ENCODE measurements around the gene AHCY. TPM values are rescaled to one million over a fixed set of nuclear protein-coding genes. Genes with fewer than 3 reads are reported as not detected.

Gene AHCY
- total RNA-seq, 3 donors from 2014 or later = 66.9 to 105 (median 88.4) TPM

DNA sequence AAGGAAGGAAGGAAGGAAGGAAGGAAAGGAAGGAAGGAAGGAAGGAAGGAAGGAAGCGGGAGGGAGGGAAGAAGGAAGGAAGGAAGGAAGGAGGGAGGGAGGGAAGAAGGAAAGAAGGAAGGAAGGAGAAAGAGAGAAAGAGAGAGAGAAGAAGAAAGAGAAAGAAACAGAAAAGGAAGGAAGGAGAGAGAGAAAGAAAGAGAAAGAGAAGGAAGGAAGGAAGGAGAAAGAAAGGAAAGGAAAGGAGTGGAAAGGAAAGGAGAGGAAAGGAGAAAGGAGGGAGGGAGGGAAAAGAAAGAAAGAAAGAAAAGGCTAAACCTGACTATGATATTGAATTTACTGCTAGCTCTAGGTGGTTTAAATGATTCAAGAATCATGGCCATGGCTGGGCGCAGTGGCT, 67.3 kb downstream of the AHCY start:
- no peaks in the 10 kb centered on the region for H3K36me3 ChIP-seq
- H3K9me3 ChIP-seq = peaks cover 0 to 20% of the 10 kb centered on the region in 2 donors
- TF ChIP-seq POLR2A (IDR thresholded peaks at IDR 0.05) (no peak), POLR2AphosphoS5 (IDR thresholded peaks at IDR 0.05) (no peak)
- TF ChIP-seq, protein P1, sequence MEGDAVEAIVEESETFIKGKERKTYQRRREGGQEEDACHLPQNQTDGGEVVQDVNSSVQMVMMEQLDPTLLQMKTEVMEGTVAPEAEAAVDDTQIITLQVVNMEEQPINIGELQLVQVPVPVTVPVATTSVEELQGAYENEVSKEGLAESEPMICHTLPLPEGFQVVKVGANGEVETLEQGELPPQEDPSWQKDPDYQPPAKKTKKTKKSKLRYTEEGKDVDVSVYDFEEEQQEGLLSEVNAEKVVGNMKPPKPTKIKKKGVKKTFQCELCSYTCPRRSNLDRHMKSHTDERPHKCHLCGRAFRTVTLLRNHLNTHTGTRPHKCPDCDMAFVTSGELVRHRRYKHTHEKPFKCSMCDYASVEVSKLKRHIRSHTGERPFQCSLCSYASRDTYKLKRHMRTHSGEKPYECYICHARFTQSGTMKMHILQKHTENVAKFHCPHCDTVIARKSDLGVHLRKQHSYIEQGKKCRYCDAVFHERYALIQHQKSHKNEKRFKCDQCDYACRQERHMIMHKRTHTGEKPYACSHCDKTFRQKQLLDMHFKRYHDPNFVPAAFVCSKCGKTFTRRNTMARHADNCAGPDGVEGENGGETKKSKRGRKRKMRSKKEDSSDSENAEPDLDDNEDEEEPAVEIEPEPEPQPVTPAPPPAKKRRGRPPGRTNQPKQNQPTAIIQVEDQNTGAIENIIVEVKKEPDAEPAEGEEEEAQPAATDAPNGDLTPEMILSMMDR (IDR thresholded peaks at IDR 0.05) = no peak
- no peaks in the 10 kb centered on the region for H3K27me3 ChIP-seq
- no peak overlapping the region for H3K4me3 ChIP-seq
- DNase-seq (ENCODE audit: low spot score in 2 of 2) = no peak
- no peak overlapping the region for H3K27ac ChIP-seq
- H3K4me1 ChIP-seq = no peaks in the 10 kb centered on the region
- intact Hi-C loops (cut with DNase I; ENCODE audit: low total_unique reads) = no loop called here

- Histone ChIP-seq H3K9me3 (peaks cover 0 to 20% of the 10 kb centered on the region in 2 donors), H3K36me3 (no peaks in the 10 kb centered on the region), H3K27ac (no peak overlapping the region), H3K27me3 (no peaks in the 10 kb centered on the region), H3K4me1 (no peaks in the 10 kb centered on the region), H3K4me3 (no peak overlapping the region)
- TF ChIP-seq POLR2AphosphoS5 (IDR thresholded peaks at IDR 0.05) = no peak
- TF ChIP-seq, protein P1 (IDR thresholded peaks at IDR 0.05) = no peak
- no peak for TF ChIP-seq POLR2A (IDR thresholded peaks at IDR 0.05)
- intact Hi-C loops (cut with DNase I; ENCODE audit: low total_unique reads) = no loop called here
- DNase-seq (ENCODE audit: low spot score in 2 of 2) = no peak
Measured at GRCh38 chr20:34233687-34234086, 69.5 kb downstream of the AHCY start.

DNA sequence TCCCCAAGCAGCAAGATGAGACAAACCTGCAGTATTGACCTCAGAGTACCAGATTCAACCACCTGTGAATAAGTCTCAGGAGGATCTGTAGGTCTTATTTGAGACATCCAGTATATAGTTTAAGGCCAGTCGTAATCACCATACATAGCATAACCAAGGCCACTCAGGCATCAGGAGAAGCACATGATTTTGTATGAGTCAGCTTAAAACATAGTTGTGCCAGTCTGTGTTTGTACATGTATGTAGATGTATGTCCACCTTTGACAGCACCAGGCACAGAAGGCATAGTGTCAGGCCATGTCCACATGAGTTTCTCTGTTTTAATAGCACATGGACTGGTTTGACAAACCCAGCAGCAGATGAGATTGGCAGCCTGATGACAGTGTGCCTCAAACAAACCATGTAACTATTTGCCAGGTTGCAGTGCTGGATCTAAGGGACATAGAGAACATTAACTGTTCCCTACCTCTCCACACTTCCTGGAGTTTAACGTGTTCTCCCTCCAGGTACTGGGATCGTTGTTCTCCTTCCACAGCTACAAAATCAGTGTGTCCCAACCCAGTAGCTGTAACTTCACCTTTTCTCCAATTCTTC, 70.6 kb downstream of the AHCY start:
- H3K4me1 ChIP-seq = no peaks in the 10 kb centered on the region
- TF ChIP-seq POLR2A (IDR thresholded peaks at IDR 0.05) (no peak), POLR2AphosphoS5 (IDR thresholded peaks at IDR 0.05) (no peak)
- TF ChIP-seq, protein P1 (IDR thresholded peaks at IDR 0.05) = no peak
- H3K27ac ChIP-seq = no peak overlapping the region
- no peak for DNase-seq (ENCODE audit: low spot score in 2 of 2)
- intact Hi-C loops (cut with DNase I; ENCODE audit: low total_unique reads) = no loop called here
- no peaks in the 10 kb centered on the region for H3K27me3 ChIP-seq
- no peaks in the 10 kb centered on the region for H3K36me3 ChIP-seq
- no peak overlapping the region for H3K4me3 ChIP-seq
- H3K9me3 ChIP-seq = peaks cover 0 to 13% of the 10 kb centered on the region in 2 donors

DNA sequence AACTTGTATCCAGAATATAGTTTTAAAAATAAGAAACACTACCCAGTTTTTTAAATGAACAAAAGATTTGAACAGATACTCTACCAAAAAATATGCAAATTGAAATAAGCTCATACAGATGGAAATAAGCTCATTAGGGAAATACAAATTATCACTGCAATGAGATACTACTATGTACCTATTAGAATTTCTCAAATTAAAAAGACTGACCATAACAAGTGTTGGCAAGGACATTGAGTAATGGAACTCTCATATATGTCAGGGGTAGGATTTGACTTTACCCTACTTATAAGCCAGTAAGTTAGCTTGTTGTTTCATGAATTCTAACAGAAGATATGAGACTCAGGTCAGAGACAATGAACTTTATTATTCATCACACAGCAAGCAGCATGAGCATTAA, 71.5 kb downstream of the AHCY start:
- Histone ChIP-seq H3K36me3 (no peaks in the 10 kb centered on the region), H3K9me3 (peaks cover 0 to 3% of the 10 kb centered on the region in 2 donors), H3K4me1 (no peaks in the 10 kb centered on the region), H3K27ac (no peak overlapping the region), H3K4me3 (no peak overlapping the region), H3K27me3 (no peaks in the 10 kb centered on the region)
- no peak for DNase-seq (ENCODE audit: low spot score in 2 of 2)
- no peak for TF ChIP-seq POLR2AphosphoS5 (IDR thresholded peaks at IDR 0.05)
- TF ChIP-seq POLR2A (IDR thresholded peaks at IDR 0.05) = no peak
- TF ChIP-seq, protein P1 (IDR thresholded peaks at IDR 0.05) = no peak
- intact Hi-C loops (cut with DNase I; ENCODE audit: low total_unique reads) = no loop called here

Other genes with a start within 250 kb of the AHCY start
- gene EIF2S2, start 191.1 kb downstream of the AHCY start, total RNA-seq = 10 to 100 TPM; 45.6 to 55.4 (median 45.8) TPM
- gene ASIP, start 61.9 kb downstream of the AHCY start, total RNA-seq = under 1 TPM in 1 of 3 donors, not detected in 2; 0.96 TPM
- gene ITCH, start 59.9 kb upstream of the AHCY start, total RNA-seq = 10 to 100 TPM; 56.6 to 72.3 (median 60.6) TPM
- gene DYNLRB1, start 213.1 kb upstream of the AHCY start, total RNA-seq = 10 to 100 TPM; 77.7 to 100.0 (median 98.1) TPM

All from breast epithelium (tissue), 4 donors.